Limb (tissue), 2 donors: ENCODE data around the gene ELMOD2.
"Not testable (repeated sequence)": the region's sequence is repeated elsewhere in the genome, so short reads cannot be mapped to it uniquely, and the experiment has no call there.

Experiments
- DNase-seq, 2 donors: peaks; one replicate each; pipeline ENCODE4 v3.0.0-alpha.2; 2016; ENCODE audit errors: extremely low spot score in 2 of 2

Gene ELMOD2, protein sequence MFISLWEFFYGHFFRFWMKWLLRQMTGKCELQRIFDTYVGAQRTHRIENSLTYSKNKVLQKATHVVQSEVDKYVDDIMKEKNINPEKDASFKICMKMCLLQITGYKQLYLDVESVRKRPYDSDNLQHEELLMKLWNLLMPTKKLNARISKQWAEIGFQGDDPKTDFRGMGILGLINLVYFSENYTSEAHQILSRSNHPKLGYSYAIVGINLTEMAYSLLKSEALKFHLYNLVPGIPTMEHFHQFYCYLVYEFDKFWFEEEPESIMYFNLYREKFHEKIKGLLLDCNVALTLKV

DNA sequence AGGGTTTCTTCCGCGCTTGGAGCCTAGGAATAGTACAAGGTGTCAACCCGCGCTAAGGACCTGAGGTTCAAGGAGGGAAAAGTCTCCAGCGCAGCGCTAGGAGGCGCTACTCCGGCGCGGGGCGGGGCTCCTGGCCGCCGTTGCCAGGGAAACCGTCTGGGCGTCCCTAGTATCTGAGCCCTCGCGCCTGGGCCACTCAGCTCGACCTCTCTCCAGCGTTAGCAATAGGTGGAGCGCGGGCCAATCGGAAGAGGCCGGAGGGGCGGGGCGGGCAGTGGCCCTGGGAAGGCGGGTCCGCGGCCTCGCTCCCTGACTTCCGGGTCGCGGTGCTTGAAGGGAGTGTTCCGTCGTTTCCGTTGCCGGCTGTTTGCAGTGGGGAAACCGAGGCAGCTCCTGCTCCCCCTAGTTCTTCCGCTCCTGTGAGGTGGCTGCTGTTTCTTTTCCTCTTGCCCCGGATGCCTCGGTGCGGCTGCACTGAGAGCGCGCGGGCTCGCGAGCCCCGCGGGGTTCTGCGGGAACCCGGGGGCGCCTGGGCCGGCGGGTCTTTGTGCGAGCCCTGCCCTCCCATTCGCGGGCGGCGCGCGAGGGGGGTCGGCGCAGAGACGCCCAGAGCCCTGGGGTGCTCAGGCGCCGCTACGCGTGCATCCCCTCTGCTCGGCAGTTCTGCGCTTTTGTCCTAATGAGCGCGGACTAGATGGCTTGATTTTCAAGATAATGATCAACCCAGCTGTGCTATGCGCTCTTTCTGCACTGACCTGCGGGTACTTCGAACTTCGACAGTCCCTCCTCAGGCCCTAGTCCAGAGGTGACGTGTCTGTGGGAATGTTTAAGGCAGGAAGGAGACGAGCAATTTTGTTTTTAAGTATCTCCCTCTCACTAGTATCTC lies at the start of gene ELMOD2:
TSS of gene ELMOD2 (plus strand) at position 312 of the 886 bp plus-strand sequence. CDS start 1,261 bp downstream, outside the sequence.
- peak; percentile 98 for DNase-seq

DNA sequence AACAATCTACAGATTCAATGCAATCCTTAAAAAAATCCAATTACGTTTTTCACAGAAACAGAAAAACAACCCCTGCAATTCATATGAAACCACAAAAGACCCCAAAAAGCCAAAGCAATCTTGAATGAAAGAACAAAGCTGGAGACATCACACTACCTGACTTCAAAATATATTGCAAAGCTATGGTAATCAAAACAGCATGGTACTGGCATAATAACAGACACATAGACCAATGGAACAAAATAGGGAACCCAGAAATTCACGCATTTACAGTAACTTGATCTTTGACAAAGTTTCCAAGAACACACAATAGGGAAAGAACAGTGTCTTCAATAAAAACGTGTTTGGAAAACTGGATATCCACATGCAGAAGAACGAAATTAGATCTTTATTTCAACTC lies 40.5 kb upstream of the ELMOD2 start:
- no peak for DNase-seq

DNA sequence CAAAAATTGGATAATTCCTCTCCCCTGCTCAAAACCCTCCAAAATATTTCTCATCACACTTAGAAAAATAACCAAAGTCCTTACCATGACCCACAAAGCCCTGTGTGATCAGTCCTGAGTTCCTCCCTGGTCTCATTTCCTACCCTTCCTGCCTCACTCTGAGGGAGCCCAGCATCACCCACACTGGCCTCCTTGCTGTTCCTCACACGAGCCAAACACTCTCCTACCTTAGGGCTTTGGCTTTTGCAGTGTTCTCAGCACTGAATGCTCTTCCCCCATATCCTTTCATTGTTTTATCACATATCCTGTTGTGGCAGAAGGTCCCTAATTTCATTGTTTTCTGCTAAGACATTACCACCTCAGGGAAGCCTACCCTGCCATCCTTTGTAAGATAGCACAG lies 38.0 kb upstream of the ELMOD2 start:
- no peak for DNase-seq

- no peak for DNase-seq
These were observed 26.6 kb upstream of the ELMOD2 start for GRCh38 chr4:140497405-140497746.

- peak in 1 of 2 donors; percentile 56 for DNase-seq
These were observed 26.0 kb upstream of the ELMOD2 start, which contains the start of gene MGAT4D for GRCh38 chr4:140497747-140498636. Gene MGAT4D (minus strand): TSS chr4:140498293. CDS start chr4:140498222, 71 bp downstream.

- no peak for DNase-seq
These were observed 24.6 kb upstream of the ELMOD2 start for GRCh38 chr4:140499391-140499790.

GRCh38 chr4:140504261-140504660 lies 19.7 kb upstream of the ELMOD2 start:
- DNase-seq, result no peak

GRCh38 chr4:140513765-140514164 lies 10.2 kb upstream of the ELMOD2 start:
- not testable (repeated sequence) for DNase-seq

GRCh38 chr4:140515423-140515822 lies 8.5 kb upstream of the ELMOD2 start:
- no peak for DNase-seq

DNA sequence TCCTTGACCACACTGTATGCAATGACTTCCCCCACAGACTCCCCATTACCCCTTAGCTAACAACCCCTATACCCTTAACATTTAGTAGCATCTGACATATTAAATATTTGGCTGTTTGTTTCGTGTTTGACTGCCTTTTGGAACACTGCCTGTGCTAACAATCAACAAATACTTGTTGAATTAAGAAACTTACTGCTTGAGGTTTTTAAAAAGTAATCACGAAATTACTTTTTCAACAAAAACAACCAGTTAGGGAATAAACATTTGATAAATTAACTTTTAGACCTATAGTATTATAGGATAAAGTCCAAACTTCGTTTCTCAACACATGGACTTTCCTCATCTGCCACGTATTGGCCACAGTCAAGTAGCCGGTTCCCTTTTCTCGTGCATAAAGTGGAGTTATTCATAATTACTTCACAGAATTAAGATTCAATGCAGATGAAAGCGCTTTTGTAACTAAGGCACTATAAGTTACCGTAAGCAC lies 555 bp upstream of the ELMOD2 start:
- no peak for DNase-seq

- no peak for DNase-seq
These were observed 5.5 kb downstream of the ELMOD2 start for GRCh38 chr4:140529434-140529833.

GRCh38 chr4:140533951-140534480 lies 10.0 kb downstream of the ELMOD2 start:
- DNase-seq, result no peak

DNA sequence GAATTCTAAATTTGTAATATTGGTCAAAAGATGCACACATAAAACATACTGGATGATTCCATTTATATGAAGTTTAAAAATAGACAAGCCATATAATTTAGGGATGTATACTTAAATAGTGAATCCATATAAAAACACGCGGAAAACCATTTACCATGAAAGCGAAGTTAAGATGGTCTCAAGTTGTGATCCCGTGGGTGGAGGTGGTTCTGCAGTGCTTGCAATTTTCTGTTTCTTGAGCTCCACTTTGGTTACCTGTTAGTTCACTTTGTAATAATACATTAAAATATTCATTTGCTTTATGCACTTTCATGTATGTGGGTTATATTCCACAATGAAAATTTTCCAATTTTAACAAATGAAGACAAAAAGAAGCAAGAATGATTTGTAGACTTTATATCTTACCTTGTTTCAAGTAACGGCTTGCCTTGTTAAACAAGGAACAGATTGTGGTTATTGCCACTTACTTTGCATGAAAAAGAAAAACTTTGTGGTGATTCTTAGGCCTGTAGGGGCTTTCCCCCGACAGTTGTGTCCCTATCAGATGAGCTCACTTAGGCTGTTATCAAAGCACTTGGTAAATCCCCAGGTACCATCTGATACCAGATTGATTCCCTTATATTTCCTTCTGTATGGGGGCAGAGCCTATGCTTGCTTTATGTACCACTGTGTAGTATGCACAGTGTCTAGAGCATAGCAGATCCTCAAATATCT lies 32.6 kb downstream of the ELMOD2 start:
- no peak for DNase-seq

- no peak for DNase-seq
These were observed 34.0 kb downstream of the ELMOD2 start for GRCh38 chr4:140557831-140558435.

- DNase-seq, result no peak
These were observed 35.7 kb downstream of the ELMOD2 start for GRCh38 chr4:140559696-140560095.

DNA sequence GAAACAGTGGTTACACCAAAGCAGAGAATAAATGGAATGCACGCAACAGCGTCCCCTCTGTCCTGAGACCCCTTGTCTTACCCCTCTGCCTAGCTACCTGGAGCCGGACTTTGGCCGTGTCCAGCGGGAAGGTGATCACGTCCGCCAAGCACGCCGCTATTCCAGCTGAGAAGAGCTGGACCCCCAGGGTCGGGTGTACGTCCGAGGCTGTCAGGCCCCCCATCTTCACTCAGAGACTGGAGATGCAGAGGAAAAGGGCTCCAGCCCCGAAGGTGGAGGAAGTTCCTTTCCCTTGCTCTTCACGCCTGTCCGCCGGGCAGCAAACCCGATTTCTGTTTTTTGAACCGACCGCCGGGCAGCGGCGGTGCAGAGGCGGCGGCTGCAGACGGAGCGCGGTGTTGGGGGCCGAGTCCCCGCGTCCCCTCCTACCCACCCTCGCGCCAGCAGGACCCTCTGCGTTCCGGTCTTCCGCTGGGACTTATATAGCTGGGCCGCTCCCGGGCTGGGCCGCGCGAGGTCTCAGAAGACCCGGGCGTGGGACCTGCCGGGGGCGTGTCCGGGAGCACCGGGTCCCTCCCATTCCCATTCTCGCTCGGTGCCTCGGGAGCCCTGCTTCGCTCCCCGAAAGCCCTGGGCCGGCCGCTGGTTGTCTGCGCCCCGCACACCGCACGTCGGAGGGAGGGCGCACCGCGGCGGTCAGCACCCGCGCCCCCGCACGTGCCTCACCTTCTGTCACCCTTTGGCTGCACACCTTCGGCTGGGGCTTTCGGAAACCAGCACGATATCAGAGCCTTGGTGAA lies 44.7 kb downstream of the ELMOD2 start, which contains the start of gene UCP1:
TSS of gene UCP1 (minus strand) at position 455 of the 800 bp plus-strand sequence. CDS start at position 223, 232 bp downstream.
- peak in 1 of 2 donors; percentile 54 for DNase-seq

DNA sequence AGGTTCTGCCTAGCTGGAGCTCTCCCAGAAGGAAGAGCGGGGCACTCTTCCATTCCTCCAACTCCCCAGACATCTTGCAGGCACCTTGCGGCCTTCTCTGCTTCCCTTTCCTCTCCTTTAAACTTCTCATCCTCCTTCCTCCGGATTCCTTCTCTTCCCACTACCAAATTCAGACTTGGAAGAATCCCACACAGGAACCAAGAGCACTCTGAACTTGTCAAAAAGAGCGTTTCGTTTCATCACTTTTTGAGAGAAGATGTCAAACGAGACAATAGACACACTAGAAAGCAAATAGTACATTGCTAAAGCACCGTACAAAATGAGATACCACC lies 45.3 kb downstream of the ELMOD2 start:
- no peak for DNase-seq

- DNase-seq, result no peak
These were observed 47.7 kb downstream of the ELMOD2 start for GRCh38 chr4:140571620-140572019.

GRCh38 chr4:140575489-140575888 lies 51.5 kb downstream of the ELMOD2 start:
- no peak for DNase-seq
